Astrocyte of the cerebellum (primary cell): ENCODE measurements around the gene TUBAL3.

Experiments used
- DNase-seq: peaks from one replicate; pipeline ENCODE4 v3.0.0-alpha.2; 2011; ENCODE audit warnings: low read depth
- H3K4me3 ChIP-seq: 2 replicates; pipeline ENCODE4 v1.5.1; 2011; ENCODE audit warnings: mild to moderate bottlenecking, low read depth, low read length, moderate library complexity
- CTCF ChIP-seq: IDR thresholded peaks from 2 replicates; pipeline ENCODE4 v1.5.1; 2012; ENCODE audit warnings: low read length, low read depth, moderate library complexity, mild to moderate bottlenecking; ENCODE audit errors: missing control alignments
- in situ Hi-C: cut with HindIII; loops from 2 replicates; pipeline ENCODE4 v1.10.0; 2017; ENCODE audit warnings: low sequenced_read_pairs

The TUBAL3 gene

GRCh38 chr10:5349362-5349761 lies 55.3 kb downstream of the TUBAL3 start:
- H3K4me3 ChIP-seq, result no peak overlapping the region
- no peak for DNase-seq
- in situ Hi-C loops, result no loop called here
- no peak for TF ChIP-seq CTCF

DNA sequence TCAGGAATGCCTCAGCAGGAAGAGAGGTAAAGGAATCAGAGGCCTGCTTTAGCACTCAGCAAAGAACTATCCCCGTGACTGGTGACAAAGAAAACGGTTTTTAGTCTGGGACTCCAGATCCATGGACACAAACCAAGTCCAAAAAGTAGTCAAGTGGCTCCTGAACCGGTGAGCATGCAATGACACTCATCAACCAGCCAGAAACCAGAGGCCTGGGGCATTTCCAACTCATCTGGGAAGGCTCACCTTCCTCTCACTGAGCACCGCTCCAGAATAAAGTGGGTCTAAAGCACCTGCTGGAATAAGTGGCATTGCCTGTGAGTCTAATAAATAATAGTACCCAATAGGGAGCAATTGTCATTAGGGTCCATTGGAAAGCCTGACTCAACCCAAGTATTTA lies 57.7 kb downstream of the TUBAL3 start:
- no peak overlapping the region for H3K4me3 ChIP-seq

GRCh38 chr10:5344746-5345145 lies 59.9 kb downstream of the TUBAL3 start:
- in situ Hi-C loops, result no loop called here
- H3K4me3 ChIP-seq, result no peak overlapping the region
- no peak for DNase-seq
- TF ChIP-seq CTCF, result no peak

More for the DNA sequence above, 57.7 kb downstream of the TUBAL3 start:
- no peak for DNase-seq
- no peak for TF ChIP-seq CTCF
- in situ Hi-C loops, result no loop called here

DNA sequence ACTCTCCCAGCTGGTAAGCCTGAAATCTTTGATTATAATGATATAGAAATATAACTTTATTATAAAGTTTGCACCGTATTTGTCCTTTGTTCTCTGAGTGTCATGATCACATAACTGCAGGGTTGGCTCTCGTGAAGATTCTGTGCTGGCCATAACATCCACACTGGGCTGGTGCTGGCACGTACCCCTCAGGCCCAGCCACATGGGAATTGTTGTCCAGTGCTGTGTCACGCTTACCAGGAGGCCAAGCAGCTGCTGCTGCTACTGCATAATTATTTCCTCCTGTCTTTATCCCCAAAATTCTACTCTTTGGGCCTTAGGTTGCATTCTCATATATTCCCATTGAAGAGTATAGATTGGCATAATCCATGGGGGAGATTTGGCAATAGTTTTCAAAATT lies 60.6 kb downstream of the TUBAL3 start:
- no peak for TF ChIP-seq CTCF
- H3K4me3 ChIP-seq, result no peak overlapping the region
- in situ Hi-C loops, result no loop called here
- DNase-seq, result no peak

DNA sequence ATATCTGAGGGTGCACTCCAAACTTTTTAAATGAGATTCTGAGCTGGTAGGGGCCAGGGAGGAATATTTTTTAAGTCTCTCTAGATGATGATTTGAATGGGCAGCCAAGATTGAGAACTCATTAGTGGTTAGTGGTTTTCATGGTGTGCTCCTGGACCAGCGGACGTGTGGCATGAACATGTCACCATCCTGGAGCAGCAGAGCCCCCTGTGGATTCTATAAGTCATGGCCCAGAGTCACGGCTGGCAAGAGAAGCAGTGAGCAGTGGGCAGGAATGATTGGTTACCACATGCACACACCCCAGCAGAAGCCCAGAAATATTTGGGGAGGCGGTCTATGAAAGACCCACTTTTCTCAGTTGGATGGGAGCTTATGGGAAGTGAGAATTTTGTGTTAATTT lies 61.1 kb downstream of the TUBAL3 start:
- in situ Hi-C loops, result no loop called here
- H3K4me3 ChIP-seq, result no peak overlapping the region
- DNase-seq, result peak; percentile 1
- no peak for TF ChIP-seq CTCF
